Sigmoid colon (tissue), 7 donors: ENCODE data around the gene SETBP1. TPM values are rescaled to one million over a fixed set of nuclear protein-coding genes. Genes with fewer than 3 reads are reported as not detected.
A peak's percentile ranks its signal among the peaks of the same experiment; 100 is the strongest.

Experiments used
- DNase-seq: peaks from one replicate; pipeline ENCODE4 v3.0.0-alpha.2; 2019
- H3K27ac ChIP-seq, 4 donors: fragments of 200-600 bp; sonication (generic); one replicate each; pipeline ENCODE4 v1.5.1; 2016 to 2019; ENCODE audit warnings: mild to moderate bottlenecking in 1 of 4
- H3K27me3 ChIP-seq, 3 donors: fragments of 200-600 bp; sonication (generic); one replicate each; pipeline ENCODE4 v1.5.1; 2019; ENCODE audit warnings: mild to moderate bottlenecking in 1 of 3
- H3K36me3 ChIP-seq, 4 donors: fragments of 200-600 bp; sonication (generic); one replicate each; pipeline ENCODE4 v1.5.1; 2016 to 2019
- H3K4me1 ChIP-seq, 4 donors: fragments of 200-600 bp; sonication (generic); one replicate each; pipeline ENCODE4 v1.5.1; 2017 to 2019
- H3K4me3 ChIP-seq, 4 donors: fragments of 200-600 bp; sonication (generic); one replicate each; pipeline ENCODE4 v1.5.1; 2017 to 2019; ENCODE audit warnings: mild to moderate bottlenecking in 2 of 4, moderate library complexity in 1 of 4
- H3K9me3 ChIP-seq, 4 donors: fragments of 200-600 bp in 3 of 4; sonication (generic) in 3 of 4; one replicate each; pipeline versions ENCODE4 v1.5.1 to v1.6.1; 2013 to 2019
- CTCF ChIP-seq, 4 experiments: fragments of 450-650 bp in 3 of 4; fragments of 200-600 bp in 1 of 4; IDR thresholded peaks; one replicate each; pipeline ENCODE4 v1.5.1; 2016 to 2019; ENCODE audit warnings: antibody characterized with exemption in 4 of 4, mild to moderate bottlenecking in 3 of 4, moderate library complexity in 2 of 4
- EP300 ChIP-seq, 4 donors: sonication (generic); formaldehyde crosslinking; IDR thresholded peaks; one replicate each; pipeline ENCODE4 v1.6.1; 2017; ENCODE audit warnings: antibody characterized with exemption in 4 of 4
- POLR2A ChIP-seq, 2 donors: fragments of 450-650 bp; IDR thresholded peaks; one replicate each; pipeline ENCODE4 v1.6.1; 2016; ENCODE audit warnings: antibody characterized with exemption in 2 of 2, mild to moderate bottlenecking in 2 of 2, moderate library complexity in 2 of 2
- POLR2AphosphoS5 ChIP-seq, 4 donors: sonication (generic); formaldehyde crosslinking; IDR thresholded peaks; one replicate each; pipeline ENCODE4 v1.6.1; 2017; ENCODE audit warnings: antibody characterized with exemption in 4 of 4
- WGBS, 2 donors: extraction: QIAGEN DNeasy Blood & Tissue Kit; methylation state at CpG; one replicate each; pipeline ENCODE4 v1.1.7; 2013; 5-methylcytosine and 5-hydroxymethylcytosine counted together
- intact Hi-C: fragments of 100-400 bp; cut with DNase I; formaldehyde crosslinking; loops from one replicate; pipeline ENCODE4 v1.15.1; 2023
- polyA plus RNA-seq, 3 donors: library from polyadenylated mRNA; stranded (reverse); fragments of 200-250 nt; gene quantifications; one replicate each; pipeline ENCODE4 v1.2.3, GENCODE V29; 2013
- total RNA-seq, 4 donors: library from RNA; depleted of rRNA; stranded (reverse); fragments of >200 nt; gene quantifications; one replicate each; pipeline ENCODE4 v1.1.0, GENCODE V29; 2016
- donor health status: healthy with polysubstance abuse.
- donor health status: Bipolar disorder and iron deficiency.
- donor health status: healthy.

SETBP1 gene
- total and polyA plus RNA-seq, 7 donors, result 0.69 to 100 (median 67.9) TPM

DNA sequence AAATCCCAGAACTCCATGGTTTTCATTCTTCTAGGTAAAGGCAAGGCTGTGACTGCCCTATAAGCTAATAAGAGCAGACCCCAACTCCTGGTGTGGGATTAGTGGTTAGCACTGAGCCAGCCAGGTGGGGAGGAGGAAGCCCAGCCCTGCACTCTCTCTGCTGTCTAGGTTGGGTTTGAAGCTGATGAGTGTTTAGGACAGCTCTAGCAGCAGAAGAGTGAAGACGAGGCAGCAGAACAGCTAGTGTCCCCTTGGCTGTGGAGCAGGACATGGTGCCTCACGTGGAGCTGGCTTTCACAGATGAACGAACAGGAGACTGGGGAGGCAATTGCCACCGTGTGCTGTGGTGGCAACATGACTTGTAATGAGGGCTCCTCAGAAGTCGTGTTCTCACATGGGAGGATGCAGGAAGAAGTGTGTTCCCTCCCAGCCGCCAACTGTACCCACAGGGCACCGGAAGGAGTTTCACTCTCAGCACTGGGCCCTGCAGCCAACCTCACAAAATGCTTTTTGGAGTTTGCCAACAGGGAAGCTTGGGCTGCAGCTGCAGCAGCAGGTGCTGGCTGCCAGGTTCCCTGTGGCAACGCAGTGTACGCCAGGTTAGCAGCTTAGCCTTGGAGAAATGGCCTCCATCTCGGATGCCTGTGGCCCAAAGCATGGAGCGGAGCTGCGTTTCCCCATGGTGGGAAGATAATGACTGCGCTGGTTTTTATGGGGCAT is 328.2 kb downstream of the SETBP1 start:
- peak overlapping the region in 1 of 4 donors; percentile 15 for H3K27ac ChIP-seq
- H3K27me3 ChIP-seq, result no peaks in the 10 kb centered on the region
- H3K4me3 ChIP-seq, result no peak overlapping the region
- H3K9me3 ChIP-seq, result no peaks in the 10 kb centered on the region
- WGBS, 2 donors, result 77 to 91% methylated on average over 13 of the region's 13 CpGs
- intact Hi-C loops, result loop anchor here (10.0 kb wide), 1 partner anchor 64 kb away; no protein-coding TSS in a partner anchor
- H3K4me1 ChIP-seq, result peaks cover 0 to 78% (median 40%) of the 10 kb centered on the region in 4 donors
- H3K36me3 ChIP-seq, result no peaks in the 10 kb centered on the region
- DNase-seq, result no peak
- TF ChIP-seq POLR2A (IDR thresholded peaks at IDR 0.05) (no peak), POLR2AphosphoS5 (IDR thresholded peaks at IDR 0.05) (no peak), EP300 (IDR thresholded peaks at IDR 0.05) (no peak), CTCF (IDR thresholded peaks at IDR 0.05) (no peak)

DNA sequence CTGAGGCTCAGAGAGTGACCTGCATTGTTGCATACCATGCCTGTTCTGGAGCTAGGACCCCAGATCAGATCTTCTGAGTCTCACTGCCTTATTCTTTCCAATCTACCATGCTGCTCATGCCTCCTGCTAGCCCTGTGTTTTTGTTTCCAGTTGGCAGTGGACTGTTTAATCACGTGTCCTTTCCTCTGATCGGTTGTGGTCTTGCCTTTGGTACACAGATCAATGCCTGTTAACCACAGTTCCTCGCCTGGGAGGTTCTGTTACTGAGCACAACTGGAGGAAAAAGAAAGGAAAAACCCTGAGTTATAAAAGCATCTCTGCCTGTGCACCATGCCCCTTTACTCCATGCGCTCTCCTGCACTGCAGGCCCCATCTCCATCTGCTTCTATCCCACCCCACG is 329.1 kb downstream of the SETBP1 start:
- TF ChIP-seq EP300 (IDR thresholded peaks at IDR 0.05) (no peak), CTCF (IDR thresholded peaks at IDR 0.05) (no peak), POLR2AphosphoS5 (IDR thresholded peaks at IDR 0.05) (no peak), POLR2A (IDR thresholded peaks at IDR 0.05) (no peak)
- H3K4me1 ChIP-seq, result peaks cover 0 to 78% (median 41%) of the 10 kb centered on the region in 4 donors
- DNase-seq, result no peak
- no peaks in the 10 kb centered on the region for H3K27me3 ChIP-seq
- peak overlapping the region in 1 of 4 donors; percentile 4 for H3K27ac ChIP-seq
- no peaks in the 10 kb centered on the region for H3K9me3 ChIP-seq
- 74 to 84% methylated on average over 5 of the region's 5 CpGs for WGBS, 2 donors
- intact Hi-C loops, result loop anchor here (10.0 kb wide), 3 partner anchors 65 to 515 kb away; no protein-coding TSS in a partner anchor
- H3K4me3 ChIP-seq, result no peak overlapping the region
- no peaks in the 10 kb centered on the region for H3K36me3 ChIP-seq

GRCh38 chr18:45012286-45012685 is 331.6 kb downstream of the SETBP1 start:
- Histone ChIP-seq H3K4me1 (peaks cover 0 to 81% (median 56%) of the 10 kb centered on the region in 4 donors), H3K36me3 (no peaks in the 10 kb centered on the region), H3K27me3 (no peaks in the 10 kb centered on the region), H3K4me3 (no peak overlapping the region), H3K9me3 (no peaks in the 10 kb centered on the region), H3K27ac (no peak overlapping the region)
- no peak for TF ChIP-seq CTCF (IDR thresholded peaks at IDR 0.05)
- TF ChIP-seq EP300 (IDR thresholded peaks at IDR 0.05), result no peak
- TF ChIP-seq POLR2A (IDR thresholded peaks at IDR 0.05), result no peak
- TF ChIP-seq POLR2AphosphoS5 (IDR thresholded peaks at IDR 0.05), result no peak
- no peak for DNase-seq
- intact Hi-C loops, result loop anchor here (10.0 kb wide), 2 partner anchors 87 to 517 kb away; no protein-coding TSS in a partner anchor
- 95 to 96% methylated on average over 3 of the region's 3 CpGs for WGBS, 2 donors

- Histone ChIP-seq H3K36me3 (no peaks in the 10 kb centered on the region), H3K9me3 (no peaks in the 10 kb centered on the region), H3K4me3 (no peak overlapping the region), H3K27me3 (no peaks in the 10 kb centered on the region), H3K4me1 (peaks cover 0 to 85% (median 54%) of the 10 kb centered on the region in 4 donors), H3K27ac (peak overlapping the region in 3 of 4 donors; percentile 31 to 88 (median 86))
- peak in 2 of 4 experiments; percentile 8 to 27 for TF ChIP-seq CTCF (IDR thresholded peaks at IDR 0.05)
- TF ChIP-seq EP300 (IDR thresholded peaks at IDR 0.05), result no peak
- TF ChIP-seq POLR2A (IDR thresholded peaks at IDR 0.05), result no peak
- 84 to 85% methylated on average over 2 of the region's 2 CpGs for WGBS, 2 donors
- no peak for DNase-seq
- intact Hi-C loops, result loop anchor here (10.0 kb wide), 2 partner anchors 89 to 519 kb away; no protein-coding TSS in a partner anchor
Observed at GRCh38 chr18:45014047-45014501, 333.4 kb downstream of the SETBP1 start.
